GM18861 (cell line): ENCODE measurements around the gene SLC66A1.
"Not testable (repeated sequence)": the region's sequence is repeated elsewhere in the genome, so short reads cannot be mapped to it uniquely, and the experiment has no call there.

Experiments
- ATAC-seq: cut with Tn5 transposase; IDR thresholded peaks from one replicate; pipeline ENCODE4 v1.9.1; 2021; ENCODE audit not compliant: unreplicated experiment

Gene SLC66A1

GRCh38 chr1:19304081-19304480, 8.0 kb upstream of the SLC66A1 start:
- not testable (repeated sequence) for ATAC-seq

- ATAC-seq, result no peak
These were observed 6.2 kb upstream of the SLC66A1 start for GRCh38 chr1:19305880-19306279.

GRCh38 chr1:19306941-19307340, 5.2 kb upstream of the SLC66A1 start:
- no peak for ATAC-seq

GRCh38 chr1:19307794-19308508, 4.2 kb upstream of the SLC66A1 start:
- no peak for ATAC-seq

GRCh38 chr1:19308509-19308907, 3.6 kb upstream of the SLC66A1 start:
- ATAC-seq, result no peak

GRCh38 chr1:19309123-19309813, 2.9 kb upstream of the SLC66A1 start:
- ATAC-seq, result no peak

GRCh38 chr1:19310061-19310460, 2.1 kb upstream of the SLC66A1 start:
- ATAC-seq, result no peak

GRCh38 chr1:19310720-19311502, 1.2 kb upstream of the SLC66A1 start:
- ATAC-seq, result no peak

GRCh38 chr1:19311503-19311930, 609 bp upstream of the SLC66A1 start:
- no peak for ATAC-seq

GRCh38 chr1:19312782-19313635, 883 bp downstream of the SLC66A1 start:
- ATAC-seq, result no peak

- no peak for ATAC-seq
These were observed 1.5 kb downstream of the SLC66A1 start for GRCh38 chr1:19313636-19313959.

GRCh38 chr1:19313961-19314882, 2.1 kb downstream of the SLC66A1 start:
- ATAC-seq, result no peak

GRCh38 chr1:19315378-19316198, 3.5 kb downstream of the SLC66A1 start:
- ATAC-seq, result no peak

GRCh38 chr1:19317126-19317910, 5.2 kb downstream of the SLC66A1 start:
- ATAC-seq, result no peak

GRCh38 chr1:19319196-19319595, 7.1 kb downstream of the SLC66A1 start:
- ATAC-seq, result no peak

GRCh38 chr1:19321071-19321470, 8.9 kb downstream of the SLC66A1 start:
- no peak for ATAC-seq

- ATAC-seq, result no peak
These were observed 10.4 kb downstream of the SLC66A1 start for GRCh38 chr1:19322481-19322880.

- no peak for ATAC-seq
These were observed 12.0 kb downstream of the SLC66A1 start for GRCh38 chr1:19323987-19324664.
